ENCODE results near the gene HNF4A. TPM values are rescaled to one million over a fixed set of nuclear protein-coding genes. Genes with fewer than 3 reads are reported as not detected.

HNF4A gene
- total and polyA plus RNA-seq, 2 of the 13 experiments (the other 11 are each of a cell fraction or from before 2014, with no cell fraction given) = 80.9 to 169 TPM

DNA sequence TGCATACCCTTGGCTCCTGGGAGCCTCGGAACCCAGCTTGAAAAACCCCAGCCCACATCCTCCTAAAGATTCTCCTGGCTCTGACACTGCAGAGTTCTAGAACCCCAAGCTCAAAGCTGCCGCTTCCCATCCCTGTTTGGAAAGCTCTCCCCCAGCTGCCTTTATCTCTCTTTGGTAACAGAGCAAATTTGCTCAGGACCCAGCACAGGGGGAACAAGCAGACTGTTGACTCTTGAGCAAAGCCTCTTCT is 38.9 kb downstream of the HNF4A start (continued):
- TF ChIP-seq, protein P1, sequence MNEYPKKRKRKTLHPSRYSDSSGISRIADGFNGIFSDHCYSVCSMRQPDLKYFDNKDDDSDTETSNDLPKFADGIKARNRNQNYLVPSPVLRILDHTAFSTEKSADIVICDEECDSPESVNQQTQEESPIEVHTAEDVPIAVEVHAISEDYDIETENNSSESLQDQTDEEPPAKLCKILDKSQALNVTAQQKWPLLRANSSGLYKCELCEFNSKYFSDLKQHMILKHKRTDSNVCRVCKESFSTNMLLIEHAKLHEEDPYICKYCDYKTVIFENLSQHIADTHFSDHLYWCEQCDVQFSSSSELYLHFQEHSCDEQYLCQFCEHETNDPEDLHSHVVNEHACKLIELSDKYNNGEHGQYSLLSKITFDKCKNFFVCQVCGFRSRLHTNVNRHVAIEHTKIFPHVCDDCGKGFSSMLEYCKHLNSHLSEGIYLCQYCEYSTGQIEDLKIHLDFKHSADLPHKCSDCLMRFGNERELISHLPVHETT (CRISPR knock-in tag; conservative IDR thresholded peaks at IDR 0.05) = no peak
- TF ChIP-seq ZNF619 (CRISPR knock-in tag; IDR thresholded peaks at IDR 0.05) (no peak), FOSL1 (CRISPR knock-in tag; IDR thresholded peaks at IDR 0.05; ENCODE audit: borderline replicate concordance) (peak; percentile 80; the same call in 1 of the 2 replicates), RAD21 (CRISPR knock-in tag; IDR thresholded peaks at IDR 0.05) (peak; percentile 72; the same call in 1 of the 2 replicates), DNMT1 (CRISPR knock-in tag; IDR thresholded peaks at IDR 0.05) (no peak; the same call in none of the 2 replicates), ZNF558 (CRISPR knock-in tag; IDR thresholded peaks at IDR 0.05; ENCODE audit: borderline replicate concordance) (0 out of 2 replicates have a peak, but pooled peaks have one; percentile 80), ZNF124 (CRISPR knock-in tag; IDR thresholded peaks at IDR 0.05) (peak; percentile 98; the same call in 1 of the 2 replicates), ZNF160 (CRISPR knock-in tag; IDR thresholded peaks at IDR 0.05) (no peak), BHLHE40 (IDR thresholded peaks at IDR 0.05; ENCODE audit: low read length) (peak; percentile 70), NCOR1 (IDR thresholded peaks at IDR 0.05; ENCODE audit: borderline replicate concordance, low read length) (peak; percentile 91; the same call in 1 of the 2 replicates), AKAP8 (CRISPR knock-in tag; IDR thresholded peaks at IDR 0.05) (peak; percentile 97; the same call in 1 of the 2 replicates), ISL2 (CRISPR knock-in tag; IDR thresholded peaks at IDR 0.05) (peak; percentile 100; the same call in 1 of the 2 replicates), ZNF550 (CRISPR knock-in tag; IDR thresholded peaks at IDR 0.05; ENCODE audit: borderline replicate concordance) (no peak), HOXA9 (CRISPR knock-in tag; IDR thresholded peaks at IDR 0.05; ENCODE audit: borderline replicate concordance) (peak; percentile 56; the same call in 1 of the 2 replicates), HIC2 (CRISPR knock-in tag; IDR thresholded peaks at IDR 0.05; ENCODE audit: low read depth) (no peak), ATF6 (CRISPR knock-in tag; conservative IDR thresholded peaks at IDR 0.05) (peak; percentile 96; the same call in 1 of the 2 replicates), ZKSCAN5 (CRISPR knock-in tag; IDR thresholded peaks at IDR 0.05) (peak; percentile 27; the same call in 1 of the 2 replicates), ZNF644 (CRISPR knock-in tag; IDR thresholded peaks at IDR 0.05; ENCODE audit: low read depth) (no peak), ZNF569 (CRISPR knock-in tag; IDR thresholded peaks at IDR 0.05; ENCODE audit: borderline replicate concordance) (no peak), SYNCRIP (IDR thresholded peaks at IDR 0.05; ENCODE audit: insufficient read depth, low read depth, low read length) (no peak), TCF7 (IDR thresholded peaks at IDR 0.05; ENCODE audit: low read depth) (peak; percentile 99)
- TF ChIP-seq, protein P2, sequence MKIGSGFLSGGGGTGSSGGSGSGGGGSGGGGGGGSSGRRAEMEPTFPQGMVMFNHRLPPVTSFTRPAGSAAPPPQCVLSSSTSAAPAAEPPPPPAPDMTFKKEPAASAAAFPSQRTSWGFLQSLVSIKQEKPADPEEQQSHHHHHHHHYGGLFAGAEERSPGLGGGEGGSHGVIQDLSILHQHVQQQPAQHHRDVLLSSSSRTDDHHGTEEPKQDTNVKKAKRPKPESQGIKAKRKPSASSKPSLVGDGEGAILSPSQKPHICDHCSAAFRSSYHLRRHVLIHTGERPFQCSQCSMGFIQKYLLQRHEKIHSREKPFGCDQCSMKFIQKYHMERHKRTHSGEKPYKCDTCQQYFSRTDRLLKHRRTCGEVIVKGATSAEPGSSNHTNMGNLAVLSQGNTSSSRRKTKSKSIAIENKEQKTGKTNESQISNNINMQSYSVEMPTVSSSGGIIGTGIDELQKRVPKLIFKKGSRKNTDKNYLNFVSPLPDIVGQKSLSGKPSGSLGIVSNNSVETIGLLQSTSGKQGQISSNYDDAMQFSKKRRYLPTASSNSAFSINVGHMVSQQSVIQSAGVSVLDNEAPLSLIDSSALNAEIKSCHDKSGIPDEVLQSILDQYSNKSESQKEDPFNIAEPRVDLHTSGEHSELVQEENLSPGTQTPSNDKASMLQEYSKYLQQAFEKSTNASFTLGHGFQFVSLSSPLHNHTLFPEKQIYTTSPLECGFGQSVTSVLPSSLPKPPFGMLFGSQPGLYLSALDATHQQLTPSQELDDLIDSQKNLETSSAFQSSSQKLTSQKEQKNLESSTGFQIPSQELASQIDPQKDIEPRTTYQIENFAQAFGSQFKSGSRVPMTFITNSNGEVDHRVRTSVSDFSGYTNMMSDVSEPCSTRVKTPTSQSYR (CRISPR knock-in tag; IDR thresholded peaks at IDR 0.05; ENCODE audit: borderline replicate concordance) = peak; percentile 97
- TF ChIP-seq, protein P3, sequence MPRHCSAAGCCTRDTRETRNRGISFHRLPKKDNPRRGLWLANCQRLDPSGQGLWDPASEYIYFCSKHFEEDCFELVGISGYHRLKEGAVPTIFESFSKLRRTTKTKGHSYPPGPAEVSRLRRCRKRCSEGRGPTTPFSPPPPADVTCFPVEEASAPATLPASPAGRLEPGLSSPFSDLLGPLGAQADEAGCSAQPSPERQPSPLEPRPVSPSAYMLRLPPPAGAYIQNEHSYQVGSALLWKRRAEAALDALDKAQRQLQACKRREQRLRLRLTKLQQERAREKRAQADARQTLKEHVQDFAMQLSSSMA (CRISPR knock-in tag; IDR thresholded peaks at IDR 0.05) = no peak; the same call in 1 of the 2 replicates
